HG02840 (cell line): ENCODE results near the gene DPYSL3.

Experiments used
- ATAC-seq: cut with Tn5 transposase; IDR thresholded peaks from one replicate; pipeline ENCODE4 v1.9.1; 2021; ENCODE audit warnings: mild to moderate bottlenecking, moderate library complexity, moderate number of reproducible peaks; ENCODE audit not compliant: unreplicated experiment, low FRiP score

DPYSL3 gene

DNA sequence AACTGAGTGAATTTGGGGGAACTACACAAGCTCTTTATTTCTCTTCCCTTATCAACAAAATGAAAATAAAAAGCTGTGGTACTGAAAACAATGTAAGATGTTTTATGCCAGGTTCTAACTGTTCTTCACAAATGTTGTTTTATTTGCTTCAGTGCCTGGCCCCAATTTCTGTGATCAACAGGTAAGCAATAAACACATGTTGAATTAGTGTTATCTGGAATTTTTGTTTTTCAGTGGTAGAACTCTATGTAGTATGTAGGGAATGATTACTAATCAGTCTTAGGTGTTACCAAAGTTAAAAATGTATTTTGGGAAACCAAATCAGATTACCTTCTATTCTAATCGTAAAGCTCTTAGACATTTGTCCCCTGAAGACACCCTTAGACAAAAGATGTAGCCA lies 7.5 kb upstream of the DPYSL3 start:
- no peak for ATAC-seq

DNA sequence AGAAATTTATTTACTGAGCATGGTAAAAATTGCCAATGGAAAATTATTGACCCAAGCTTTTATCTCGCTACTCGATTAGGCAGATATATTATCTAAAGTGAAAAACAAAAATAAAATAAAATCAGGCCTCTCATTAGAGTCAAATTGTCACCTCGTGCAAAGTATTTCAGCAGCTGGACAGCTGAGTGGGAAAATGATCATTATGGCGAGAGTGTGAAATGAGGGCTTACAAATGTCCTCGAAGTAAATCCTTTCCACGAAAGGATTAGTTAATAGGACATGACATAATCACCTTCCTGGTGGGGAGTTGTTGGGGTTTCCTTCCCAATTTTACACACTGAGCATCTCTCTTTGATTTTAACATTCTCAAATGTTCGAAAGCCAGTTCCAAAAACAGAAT lies 5.4 kb upstream of the DPYSL3 start:
- ATAC-seq, result no peak

DNA sequence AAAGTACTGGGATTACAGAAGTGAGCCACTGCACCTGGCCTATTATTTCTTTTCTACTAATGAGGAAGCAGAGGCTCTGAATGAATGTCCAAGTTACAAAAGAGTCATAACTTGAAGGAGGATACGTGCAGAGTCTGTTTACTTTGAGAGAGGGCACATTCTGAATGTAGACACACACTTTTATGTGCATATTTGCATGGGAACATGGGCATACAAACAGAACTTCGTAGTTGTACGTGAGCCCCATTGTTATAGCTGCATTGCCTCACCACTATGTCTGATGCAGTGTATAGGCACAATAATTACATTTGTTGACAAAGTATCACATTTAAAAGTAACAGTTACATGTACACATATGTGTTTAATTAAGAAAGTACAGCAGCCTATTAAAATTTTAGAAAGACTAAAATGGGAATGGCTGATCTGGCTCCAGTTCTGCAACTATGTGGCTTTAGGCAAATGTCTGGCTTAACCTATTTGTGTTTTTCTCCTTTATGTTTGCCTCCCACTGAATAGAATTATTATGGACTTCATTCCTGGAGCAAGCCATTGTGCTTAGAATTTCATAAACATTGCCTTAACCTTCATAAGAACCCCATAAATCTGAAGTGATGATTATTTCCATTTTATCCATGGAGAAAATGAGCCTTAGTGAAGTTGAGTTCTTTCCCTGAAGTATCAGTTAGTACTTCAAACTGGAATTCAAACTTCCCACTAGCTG lies 3.0 kb upstream of the DPYSL3 start:
- ATAC-seq, result no peak

GRCh38 chr5:147510885-147511284 lies 1.0 kb upstream of the DPYSL3 start:
- ATAC-seq, result no peak

- no peak for ATAC-seq
These were observed 693 bp downstream of the DPYSL3 start for GRCh38 chr5:147509041-147509709.

DNA sequence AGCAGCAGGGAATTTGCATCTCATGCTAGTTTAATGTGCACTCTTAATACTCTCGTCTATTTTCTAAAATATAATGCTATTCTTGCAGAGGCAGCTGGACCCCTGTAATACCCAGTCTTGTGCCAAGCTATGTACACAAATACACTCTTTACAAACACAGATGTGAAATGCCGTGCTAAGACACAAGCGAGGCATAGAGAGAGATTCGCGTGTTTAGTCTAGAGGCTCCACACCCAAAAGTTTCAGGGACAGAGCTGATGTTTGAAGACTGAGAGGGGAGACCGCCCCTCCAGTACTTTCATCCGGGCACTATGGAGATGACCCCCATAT lies 1.2 kb downstream of the DPYSL3 start:
- no peak for ATAC-seq

DNA sequence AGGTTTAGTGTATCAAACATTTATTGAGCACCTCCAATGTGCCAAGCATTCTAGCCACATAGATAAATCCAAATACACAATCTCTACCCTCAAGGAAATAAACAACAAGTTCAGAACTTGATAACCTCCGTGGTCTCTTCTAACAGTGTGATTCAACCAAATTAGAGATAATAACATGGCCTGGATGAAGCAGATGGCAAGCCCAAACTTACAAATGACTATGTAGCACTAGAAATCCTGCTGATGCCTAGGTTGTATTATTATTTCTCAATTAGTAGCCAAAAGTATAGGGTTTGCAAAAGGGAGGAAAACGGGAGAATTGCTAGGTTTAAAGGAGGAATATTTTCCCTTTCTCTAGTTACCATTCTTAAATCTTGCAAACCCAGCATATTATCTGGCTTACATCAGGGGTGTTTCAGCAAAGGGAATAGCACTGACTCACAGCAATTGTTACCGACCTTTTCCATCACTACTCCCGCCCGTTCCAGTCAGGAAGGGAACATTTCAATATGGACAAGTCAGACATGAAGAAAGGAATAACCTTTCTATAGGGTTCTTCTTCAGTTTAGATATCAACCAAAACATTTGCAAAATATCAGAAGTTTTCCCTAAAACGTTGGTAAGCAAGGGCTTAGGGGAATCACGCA lies 2.3 kb downstream of the DPYSL3 start:
- no peak for ATAC-seq

GRCh38 chr5:147504535-147504934 lies 5.3 kb downstream of the DPYSL3 start:
- ATAC-seq, result no peak

DNA sequence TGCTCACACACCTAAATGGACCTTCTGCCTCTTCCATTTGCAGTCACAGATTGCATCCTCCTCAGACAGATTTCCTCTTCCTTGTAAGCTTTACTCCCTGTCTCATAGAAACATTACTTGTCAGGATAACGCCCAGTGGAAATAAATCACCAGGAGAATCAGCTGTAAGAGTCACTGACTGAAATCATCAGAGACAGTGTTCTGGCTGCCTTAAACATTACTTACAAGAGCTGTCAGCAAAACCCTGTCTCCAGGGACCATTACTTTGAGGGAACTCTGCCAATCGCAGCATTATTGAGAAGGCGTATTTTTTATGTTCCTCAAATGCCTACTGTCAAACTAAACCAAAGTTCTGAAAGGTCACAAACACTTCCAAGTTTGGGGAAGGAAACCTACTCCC lies 5.9 kb downstream of the DPYSL3 start:
- no peak for ATAC-seq

- no peak for ATAC-seq
These were observed 18.9 kb downstream of the DPYSL3 start for GRCh38 chr5:147490989-147491388.

DNA sequence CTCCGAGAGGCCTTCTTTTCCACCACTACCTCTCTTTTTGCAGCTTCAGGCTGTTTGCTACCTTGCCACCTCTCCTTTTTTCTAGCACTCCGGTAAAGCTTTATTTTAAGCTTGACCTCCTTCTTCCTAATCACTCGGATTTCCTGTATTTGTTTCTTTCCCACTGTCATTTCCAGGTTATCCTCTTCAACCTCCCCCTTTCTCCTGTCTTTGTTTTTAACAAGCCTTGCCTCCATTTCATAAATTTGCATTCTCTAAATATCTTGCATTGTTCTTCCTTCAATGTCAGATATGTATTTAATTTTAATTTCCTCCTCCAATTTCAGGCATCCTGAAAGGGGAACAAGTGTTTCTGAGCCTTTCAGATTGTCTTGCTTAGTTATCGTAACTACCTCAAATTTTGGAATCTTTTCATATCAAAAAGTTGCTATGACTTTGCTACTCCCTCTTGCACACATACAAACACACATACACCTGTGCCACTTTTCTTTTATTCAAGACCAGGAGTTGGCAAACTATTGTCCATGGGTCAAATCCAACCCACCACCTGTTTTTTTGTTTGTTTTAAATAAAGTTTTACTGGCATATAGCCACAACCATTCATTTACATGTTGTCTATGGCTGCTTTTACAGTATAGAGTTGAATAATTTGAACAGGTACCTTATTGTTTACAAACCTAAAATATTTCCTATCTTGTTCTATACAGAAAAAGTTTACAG lies 22.7 kb downstream of the DPYSL3 start:
- ATAC-seq, result no peak

DNA sequence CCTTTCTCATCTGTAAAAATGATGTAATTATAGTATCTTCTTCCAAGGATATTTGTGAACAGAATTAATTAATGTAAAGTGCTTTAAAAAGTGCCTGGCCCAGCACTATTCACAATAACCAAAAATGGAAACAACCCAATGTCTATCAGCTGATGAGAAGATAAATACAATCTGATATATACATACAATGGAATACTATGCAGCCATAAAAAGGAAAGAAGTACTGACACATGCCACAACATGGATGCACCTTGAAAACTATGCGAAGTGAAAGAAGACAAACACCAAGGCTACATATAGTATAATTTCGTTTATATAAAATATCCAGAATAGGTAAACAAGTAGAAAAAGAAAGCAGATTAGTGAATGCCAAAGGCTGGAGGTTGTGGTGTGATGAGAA lies 24.1 kb downstream of the DPYSL3 start:
- ATAC-seq, result no peak

GRCh38 chr5:147485046-147485445 lies 24.8 kb downstream of the DPYSL3 start:
- no peak for ATAC-seq

DNA sequence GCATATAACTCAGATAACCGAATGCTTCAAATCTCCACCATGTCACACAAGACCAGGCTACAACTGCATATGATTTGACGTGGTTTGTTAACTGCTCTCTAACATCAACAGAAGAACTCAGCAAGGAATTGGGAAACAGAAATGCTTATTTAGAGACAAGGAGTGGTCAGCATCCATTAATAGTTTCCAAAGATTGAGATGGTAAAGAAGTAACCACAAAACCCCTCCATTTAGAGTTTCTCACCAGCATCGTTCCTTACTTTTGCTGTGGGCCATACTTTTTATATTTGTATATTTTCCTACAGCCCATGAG lies 25.2 kb downstream of the DPYSL3 start:
- no peak for ATAC-seq

- no peak for ATAC-seq
These were observed 25.7 kb downstream of the DPYSL3 start for GRCh38 chr5:147483961-147484707.

- no peak for ATAC-seq
These were observed 26.6 kb downstream of the DPYSL3 start for GRCh38 chr5:147483188-147483790.

DNA sequence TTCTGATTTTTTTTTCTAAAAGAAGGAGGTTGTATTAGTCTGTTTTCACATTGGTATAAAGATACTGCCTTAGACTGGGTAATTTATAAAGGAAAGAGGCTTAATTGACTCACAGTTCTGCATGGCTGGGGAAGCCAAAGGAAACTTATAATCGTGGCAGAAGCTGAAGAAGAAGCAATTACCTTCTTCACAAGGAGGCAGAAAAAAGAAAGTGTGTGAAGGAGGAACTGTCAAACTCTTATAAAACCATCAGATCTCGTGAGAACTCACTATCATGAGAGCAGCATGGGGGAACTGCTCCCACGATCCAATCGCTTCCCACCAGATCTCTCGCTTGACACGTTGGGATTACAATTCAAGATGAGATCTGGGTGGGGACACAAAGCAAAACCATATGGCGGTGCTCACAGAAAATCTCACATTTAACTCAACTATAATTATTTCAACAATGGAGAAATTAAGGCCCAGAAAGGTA lies 27.1 kb downstream of the DPYSL3 start:
- no peak for ATAC-seq

GRCh38 chr5:147481874-147482705 lies 27.8 kb downstream of the DPYSL3 start:
- ATAC-seq, result no peak

- ATAC-seq, result no peak
These were observed 28.5 kb downstream of the DPYSL3 start for GRCh38 chr5:147481376-147481775.
